Measurements from ENCODE around the gene XPO5.

GRCh38 chr6:43509142-43509983, 66.5 kb downstream of the XPO5 start:
- no peak for TF ChIP-seq CTCF (IDR thresholded peaks at IDR 0.05)
- no peak for TF ChIP-seq POLR2A (IDR thresholded peaks at IDR 0.05)
- no peak for TF ChIP-seq EP300 (IDR thresholded peaks at IDR 0.05)
- no peak for TF ChIP-seq POLR2AphosphoS5 (IDR thresholded peaks at IDR 0.05)

Data from sigmoid colon (tissue), 4 donors.